ENCODE results near the gene PKD1L1. TPM values are rescaled to one million over a fixed set of nuclear protein-coding genes. Genes with fewer than 3 reads are reported as not detected.
A peak's percentile ranks its signal among the peaks of the same experiment; 100 is the strongest.

PKD1L1 gene
- total RNA-seq, 2 donors from 2014 or later, result 0.59 to 40.9 TPM

DNA sequence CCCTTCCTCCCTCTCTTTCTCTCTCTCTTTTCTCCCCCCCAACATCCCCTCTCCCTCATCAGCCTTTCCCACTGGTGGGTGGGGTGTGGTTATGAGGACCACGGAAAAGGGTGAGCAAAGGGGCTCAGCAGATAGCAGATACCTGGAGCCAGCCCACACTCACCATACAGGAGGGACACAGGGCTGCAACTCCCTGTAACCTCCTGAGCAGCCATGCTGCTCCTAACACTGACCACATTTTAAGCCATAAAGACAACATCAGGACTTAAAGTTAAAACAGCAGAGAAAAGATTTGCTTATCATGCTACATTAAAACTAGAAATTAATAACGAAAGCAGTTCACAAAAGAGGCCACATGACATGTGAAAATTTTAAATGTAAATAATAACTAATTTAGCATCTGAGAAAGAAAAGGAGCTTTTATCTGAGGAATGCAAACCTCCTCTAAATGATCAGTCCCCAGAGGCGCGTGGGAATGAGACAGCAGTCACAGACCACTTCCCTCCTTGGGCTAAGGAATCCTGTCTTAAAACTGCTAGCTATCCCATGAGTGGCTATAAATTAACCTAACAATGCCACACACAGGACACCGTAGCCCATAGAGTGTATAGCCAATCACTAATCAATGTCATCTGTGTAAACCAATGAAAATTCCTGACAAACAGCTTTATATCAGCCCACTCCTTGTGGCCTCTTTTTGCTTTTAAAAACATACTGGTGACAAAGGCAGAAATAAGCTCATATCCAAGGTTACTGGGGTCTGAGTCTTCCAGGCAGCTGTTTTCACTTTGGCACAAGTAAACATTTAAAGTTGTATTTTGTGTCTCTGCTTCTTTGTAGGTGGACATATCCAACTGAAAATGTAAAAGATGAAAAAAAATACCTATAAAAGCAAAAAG lies 33.3 kb downstream of the PKD1L1 start:
- no peak for DNase-seq (ENCODE audit: low spot score)
- no peaks in the 10 kb centered on the region for H3K4me1 ChIP-seq (replicated peaks)
- intact Hi-C loops (cut with DNase I), result no loop called here
- WGBS, result 36% methylated on average over 5 of the region's 5 CpGs
- H3K9me3 ChIP-seq, result no peaks in the 10 kb centered on the region
- no peak for TF ChIP-seq POLR2A (IDR thresholded peaks at IDR 0.05)
- no peak for TF ChIP-seq CTCF (IDR thresholded peaks at IDR 0.05)
- no peak for TF ChIP-seq POLR2AphosphoS5 (IDR thresholded peaks at IDR 0.05)
- H3K4me3 ChIP-seq, result no peak overlapping the region
- H3K27me3 ChIP-seq (replicated peaks; ENCODE audit: insufficient read depth), result no peaks in the 10 kb centered on the region
- no peaks in the 10 kb centered on the region for H3K36me3 ChIP-seq
- H3K27ac ChIP-seq, result no peak overlapping the region

DNA sequence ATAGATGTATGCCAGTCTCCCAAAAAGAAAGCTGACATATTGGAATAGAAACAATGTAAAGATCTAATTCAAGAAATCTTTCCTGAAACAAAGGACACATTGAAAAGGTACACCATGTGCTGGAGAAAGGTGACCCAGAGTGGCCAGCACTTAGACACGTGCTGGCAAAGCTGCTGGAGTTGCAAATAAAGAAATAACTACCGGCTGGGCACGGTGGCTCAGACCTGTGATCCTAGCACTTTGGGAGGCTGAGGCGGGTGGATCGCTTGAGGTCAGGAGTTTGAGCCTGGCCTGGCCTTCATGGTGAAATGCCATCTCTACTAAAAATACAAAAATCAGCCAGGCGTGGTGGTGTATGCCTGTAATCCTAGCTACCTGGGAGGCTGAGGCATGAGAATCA lies 35.9 kb downstream of the PKD1L1 start:
- Histone ChIP-seq H3K27ac (no peak overlapping the region), H3K36me3 (no peaks in the 10 kb centered on the region), H3K27me3 (replicated peaks; ENCODE audit: insufficient read depth) (no peaks in the 10 kb centered on the region), H3K4me1 (replicated peaks) (no peaks in the 10 kb centered on the region), H3K4me3 (no peak overlapping the region), H3K9me3 (no peaks in the 10 kb centered on the region)
- TF ChIP-seq POLR2AphosphoS5 (IDR thresholded peaks at IDR 0.05), result no peak
- 89% methylated on average over 6 of the region's 6 CpGs for WGBS
- intact Hi-C loops (cut with DNase I), result no loop called here
- DNase-seq (ENCODE audit: low spot score), result no peak

- no peak overlapping the region for H3K27ac ChIP-seq
- no peak for DNase-seq (ENCODE audit: low spot score)
- WGBS, result 80% methylated on average over 1 of the region's 1 CpG
- intact Hi-C loops (cut with DNase I), result no loop called here
- H3K9me3 ChIP-seq, result no peaks in the 10 kb centered on the region
- H3K36me3 ChIP-seq, result no peaks in the 10 kb centered on the region
- H3K27me3 ChIP-seq (replicated peaks; ENCODE audit: insufficient read depth), result no peaks in the 10 kb centered on the region
- H3K4me3 ChIP-seq, result no peak overlapping the region
- TF ChIP-seq POLR2AphosphoS5 (IDR thresholded peaks at IDR 0.05) (no peak), CTCF (IDR thresholded peaks at IDR 0.05) (no peak), POLR2A (IDR thresholded peaks at IDR 0.05) (no peak)
- H3K4me1 ChIP-seq (replicated peaks), result no peaks in the 10 kb centered on the region
Measured at GRCh38 chr7:47908720-47909119, 39.5 kb downstream of the PKD1L1 start.

GRCh38 chr7:47907981-47908616 lies 40.2 kb downstream of the PKD1L1 start:
- DNase-seq (ENCODE audit: low spot score), result no peak
- H3K9me3 ChIP-seq, result no peaks in the 10 kb centered on the region
- H3K36me3 ChIP-seq, result no peaks in the 10 kb centered on the region
- WGBS, result 96% methylated on average over 9 of the region's 9 CpGs
- no peaks in the 10 kb centered on the region for H3K4me1 ChIP-seq (replicated peaks)
- intact Hi-C loops (cut with DNase I), result no loop called here
- no peaks in the 10 kb centered on the region for H3K27me3 ChIP-seq (replicated peaks; ENCODE audit: insufficient read depth)
- TF ChIP-seq CTCF (IDR thresholded peaks at IDR 0.05) (no peak), POLR2A (IDR thresholded peaks at IDR 0.05) (no peak)
- no peak overlapping the region for H3K4me3 ChIP-seq
- H3K27ac ChIP-seq, result no peak overlapping the region

DNA sequence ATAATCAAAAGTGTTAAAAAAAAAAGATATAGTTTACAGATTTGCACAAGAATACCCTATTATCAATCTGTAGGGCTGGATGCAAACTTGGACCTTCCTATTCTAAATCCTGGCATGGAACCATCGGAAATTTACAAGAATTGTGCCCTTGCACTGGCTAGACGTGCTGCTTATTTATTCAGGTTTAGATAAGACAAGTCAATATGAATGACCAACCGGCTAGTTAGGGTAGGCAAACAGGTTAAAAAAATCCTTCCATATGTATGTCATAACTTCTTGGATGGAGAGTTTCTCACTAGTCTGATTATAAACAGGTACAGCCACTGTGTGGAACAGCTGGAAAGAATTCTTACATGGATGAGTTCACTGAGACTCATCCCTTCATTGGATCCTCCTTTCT lies 41.4 kb downstream of the PKD1L1 start:
- Histone ChIP-seq H3K4me3 (no peak overlapping the region), H3K36me3 (no peaks in the 10 kb centered on the region), H3K27ac (no peak overlapping the region), H3K27me3 (replicated peaks; ENCODE audit: insufficient read depth) (no peaks in the 10 kb centered on the region), H3K9me3 (no peaks in the 10 kb centered on the region), H3K4me1 (replicated peaks) (no peaks in the 10 kb centered on the region)
- DNase-seq (ENCODE audit: low spot score), result no peak
- no peak for TF ChIP-seq CTCF (IDR thresholded peaks at IDR 0.05)
- peak; percentile 5 for TF ChIP-seq POLR2AphosphoS5 (IDR thresholded peaks at IDR 0.05)
- TF ChIP-seq POLR2A (IDR thresholded peaks at IDR 0.05), result no peak
- intact Hi-C loops (cut with DNase I), result no loop called here
- WGBS, result 61% methylated on average over 3 of the region's 3 CpGs

Measured in prostate gland (tissue), 2 donors.